H1 (cell line): ENCODE data around the gene RHOH. TPM values are rescaled to one million over a fixed set of nuclear protein-coding genes. Genes with fewer than 3 reads are reported as not detected.

Experiments
- CTCF ChIA-PET: fragments of 300-600 bp; sonication (Branson Sonifier 250); formaldehyde crosslinking; loops from one replicate; lab custom pipeline; 2021; ENCODE audit not compliant: partially characterized antibody; lab: Charles Lee
- POLR2A ChIA-PET: fragments of 300-600 bp; sonication (Branson Sonifier 250); formaldehyde crosslinking; loops from one replicate; lab custom pipeline; 2021; ENCODE audit warnings: inconsistent platforms; ENCODE audit not compliant: partially characterized antibody; lab: Charles Lee
- DNase-seq, 2 experiments: peaks; one replicate each; pipeline versions ENCODE4 v3.0.0 to v3.0.0-alpha.2; 2010 to 2022; ENCODE audit warnings: low spot score in 2 of 2, low read depth in 1 of 2, mixed read lengths in 1 of 2
- FAIRE-seq: peaks from 2 replicates; lab custom pipeline; 2011; peaks lifted over from hg19 to GRCh38; lab: Jason Lieb, UNC
- H2AFZ ChIP-seq: 2 replicates; pipeline ENCODE4 v1.8.1; 2012; ENCODE audit warnings: low read length, inconsistent platforms
- H2AK5ac ChIP-seq: 2 replicates; pipeline ENCODE4 v1.6.1; 2013; ENCODE audit warnings: low read depth, low read length
- H2BK120ac ChIP-seq: replicated peaks from 2 replicates; pipeline ENCODE3; 2013; ENCODE audit warnings: low read depth, low read length, inconsistent platforms
- H2BK12ac ChIP-seq: 2 replicates; pipeline ENCODE4 v1.6.1; 2013; ENCODE audit warnings: low read depth, low read length
- H2BK15ac ChIP-seq: 2 replicates; pipeline ENCODE4 v1.6.1; 2013; ENCODE audit warnings: low read length
- H2BK20ac ChIP-seq: 2 replicates; pipeline ENCODE4 v1.6.1; 2013; ENCODE audit warnings: low read length
- H2BK5ac ChIP-seq: 2 replicates; pipeline ENCODE4 v1.6.1; 2013; ENCODE audit warnings: low read depth, low read length
- H3K14ac ChIP-seq: 2 replicates; pipeline ENCODE4 v1.6.1; 2013; ENCODE audit warnings: inconsistent platforms; ENCODE audit not compliant: insufficient read length
- H3K18ac ChIP-seq: 2 replicates; pipeline ENCODE4 v1.6.1; 2013; ENCODE audit warnings: low read length; ENCODE audit errors: extremely low read depth
- H3K23ac ChIP-seq: 2 replicates; pipeline ENCODE4 v1.6.1; 2013; ENCODE audit warnings: inconsistent platforms; ENCODE audit not compliant: insufficient read length
- H3K23me2 ChIP-seq: 2 replicates; pipeline ENCODE4 v1.6.1; 2013; ENCODE audit warnings: low read depth, low read length
- H3K27ac ChIP-seq: 2 replicates; pipeline ENCODE4 v1.6.1; 2011; ENCODE audit warnings: low read depth, low read length, inconsistent platforms
- H3K27me3 ChIP-seq, 4 experiments: replicated peaks in 1 of 4; 1 replicate in 1 of 4; 2 replicates in 3 of 4; pipeline versions ENCODE4 v1.6.1 to v1.8.1; 2011 to 2013; ENCODE audit warnings: low read length in 3 of 4, mild to moderate bottlenecking in 3 of 4, inconsistent platforms in 2 of 4, mixed read lengths in 2 of 4, moderate library complexity in 1 of 4; ENCODE audit not compliant: control insufficient read depth in 3 of 4, insufficient read depth in 3 of 4; ENCODE audit errors: extremely low read depth in 1 of 4
- H3K36me3 ChIP-seq, 4 experiments: 2 replicates each; pipeline versions ENCODE4 v1.6.1 to v1.8.1; 2011 to 2013; ENCODE audit warnings: mild to moderate bottlenecking in 4 of 4, low read length in 3 of 4, moderate library complexity in 2 of 4, control low read depth in 1 of 4, inconsistent platforms in 1 of 4; ENCODE audit not compliant: insufficient read depth in 4 of 4, control insufficient read depth in 2 of 4
- H3K4ac ChIP-seq: replicated peaks from 2 replicates; pipeline ENCODE3; 2013; ENCODE audit warnings: low read length, low read depth, mixed read lengths, inconsistent platforms; ENCODE audit not compliant: insufficient read length
- H3K4me1 ChIP-seq, 4 experiments: replicated peaks in 1 of 4; 1 replicate in 1 of 4; 2 replicates in 3 of 4; pipeline versions ENCODE4 v1.6.1 to v1.8.1; 2011 to 2013; ENCODE audit warnings: low read length in 3 of 4, inconsistent platforms in 2 of 4, mixed read lengths in 1 of 4; ENCODE audit not compliant: insufficient read depth in 4 of 4, control insufficient read depth in 3 of 4
- H3K4me2 ChIP-seq, 2 experiments: 2 replicates each; pipeline versions ENCODE4 v1.6.1 to v1.8.1; 2011 to 2013; ENCODE audit warnings: low read depth in 2 of 2, low read length in 2 of 2, control low read depth in 1 of 2, inconsistent platforms in 1 of 2, mild to moderate bottlenecking in 1 of 2; ENCODE audit not compliant: insufficient read depth in 1 of 2
- H3K4me3 ChIP-seq, 4 experiments: fragments of 200-600, 300-600 bp in 1 of 4; sonication (generic), shearing (Covaris generic), sonication (Bioruptor Twin) in 1 of 4; 2 replicates each; pipeline versions ENCODE4 v1.5.1 to v1.8.1; 2011 to 2016; ENCODE audit warnings: low read length in 4 of 4, low read depth in 3 of 4, control low read depth in 2 of 4, inconsistent platforms in 2 of 4, mild to moderate bottlenecking in 2 of 4, mixed read lengths in 1 of 4, moderate library complexity in 1 of 4; ENCODE audit not compliant: insufficient read depth in 2 of 4; ENCODE audit errors: extremely low read depth in 1 of 4
- H3K56ac ChIP-seq: replicated peaks from 2 replicates; pipeline ENCODE3; 2013; ENCODE audit warnings: low read depth, mild to moderate bottlenecking, mixed read lengths, low read length, inconsistent platforms; ENCODE audit not compliant: insufficient read length
- H3K79me1 ChIP-seq: 2 replicates; pipeline ENCODE4 v1.6.1; 2013; ENCODE audit warnings: low read depth, low read length, control low read depth
- H3K79me2 ChIP-seq, 2 experiments: 2 replicates each; pipeline versions ENCODE4 v1.6.1 to v1.8.1; 2012 to 2013; ENCODE audit warnings: low read length in 2 of 2, mild to moderate bottlenecking in 2 of 2, inconsistent platforms in 1 of 2; ENCODE audit not compliant: insufficient read depth in 2 of 2, control insufficient read depth in 1 of 2
- H3K9ac ChIP-seq, 4 experiments: replicated peaks in 1 of 4; 1 replicate in 1 of 4; 2 replicates in 3 of 4; pipeline versions ENCODE4 v1.6.1 to v1.8.1; 2011 to 2013; ENCODE audit warnings: low read depth in 3 of 4, low read length in 3 of 4, control low read depth in 2 of 4, mild to moderate bottlenecking in 2 of 4, moderate library complexity in 2 of 4, inconsistent platforms in 1 of 4; ENCODE audit errors: extremely low read depth in 1 of 4
- H3K9me3 ChIP-seq, 2 experiments: 2 replicates each; pipeline versions ENCODE4 v1.6.1 to v1.8.1; 2012 to 2013; ENCODE audit warnings: mild to moderate bottlenecking in 2 of 2, moderate library complexity in 2 of 2, control low read depth in 1 of 2, inconsistent platforms in 1 of 2, low read depth in 1 of 2, low read length in 1 of 2, mixed read lengths in 1 of 2; ENCODE audit not compliant: insufficient read depth in 2 of 2
- H4K20me1 ChIP-seq, 2 experiments: replicated peaks in 1 of 2; 2 replicates each; pipeline versions ENCODE3 to v1.8.1; 2011 to 2013; ENCODE audit warnings: inconsistent platforms in 2 of 2, low read length in 2 of 2, mild to moderate bottlenecking in 1 of 2; ENCODE audit not compliant: insufficient read depth in 2 of 2, control insufficient read depth in 1 of 2
- H4K5ac ChIP-seq: 2 replicates; pipeline ENCODE4 v1.6.1; 2013; ENCODE audit warnings: low read length, low read depth, mixed read lengths, inconsistent platforms; ENCODE audit not compliant: insufficient read length
- H4K8ac ChIP-seq: 2 replicates; pipeline ENCODE4 v1.8.0; 2013; ENCODE audit warnings: mild to moderate bottlenecking, moderate library complexity, low read length, inconsistent platforms; ENCODE audit not compliant: insufficient read depth; ENCODE audit errors: extremely low read depth
- H4K91ac ChIP-seq: replicated peaks from 2 replicates; pipeline ENCODE3; 2013; ENCODE audit warnings: low read length, mixed read lengths, inconsistent platforms; ENCODE audit not compliant: insufficient read length
- CBX8 ChIP-seq: fragments of 300-800, 300-1000 bp; sonication (generic); IDR thresholded peaks from 2 replicates; pipeline ENCODE4 v1.7.1; 2016; ENCODE audit warnings: low read depth, low read length, borderline replicate concordance
- CEBPB ChIP-seq: IDR thresholded peaks from 2 replicates; pipeline ENCODE4 v1.6.1; 2012; ENCODE audit warnings: low read depth, low read length
- EGR1 ChIP-seq: IDR thresholded peaks from 2 replicates; pipeline ENCODE4 v1.6.1; 2011; ENCODE audit warnings: low read depth, low read length, borderline replicate concordance
- EZH2 ChIP-seq: fragments of 200-600 bp; sonication (generic); IDR thresholded peaks from 2 replicates; pipeline ENCODE4 v1.7.1; 2012; ENCODE audit warnings: low read depth, mild to moderate bottlenecking, moderate library complexity, low read length, inconsistent platforms; ENCODE audit not compliant: severe bottlenecking
- KDM1A ChIP-seq: fragments of 200-600, 300-600 bp; sonication (generic); IDR thresholded peaks from 2 replicates; pipeline ENCODE4 v1.7.1; 2016; ENCODE audit warnings: mild to moderate bottlenecking, low read length, borderline replicate concordance
- NANOG ChIP-seq: IDR thresholded peaks from 2 replicates; pipeline ENCODE4 v1.6.1; 2011; ENCODE audit warnings: low read length, low read depth, mild to moderate bottlenecking, inconsistent platforms; ENCODE audit not compliant: insufficient read depth, poor library complexity, severe bottlenecking
- RXRA ChIP-seq: IDR thresholded peaks from 2 replicates; pipeline ENCODE4 v1.6.1; 2011; ENCODE audit warnings: low read depth, mild to moderate bottlenecking, low read length, moderate library complexity; ENCODE audit not compliant: insufficient read depth
- SUZ12 ChIP-seq: fragments of 200-600 bp; sonication (generic); IDR thresholded peaks from 2 replicates; pipeline ENCODE4 v1.6.1; 2012; ENCODE audit warnings: mild to moderate bottlenecking, inconsistent platforms, low read length, moderate library complexity, mixed read lengths
- TCF12 ChIP-seq: IDR thresholded peaks from 2 replicates; pipeline ENCODE4 v1.6.1; 2011; ENCODE audit warnings: low read depth, mild to moderate bottlenecking, low read length
- YY1 ChIP-seq: IDR thresholded peaks from 2 replicates; pipeline ENCODE4 v1.6.1; 2011; ENCODE audit warnings: low read depth, mild to moderate bottlenecking, low read length
- WGBS, 2 experiments: shearing (Covaris generic) in 1 of 2; methylation state at CpG; one replicate each; pipeline versions ENCODE4 v1.1.6 to v1.1.7; 2013 to 2015; ENCODE audit warnings: low lambda C conversion rate in 2 of 2, mixed read lengths in 2 of 2, inconsistent platforms in 1 of 2, low coverage in 1 of 2, missing lambda C conversion rate in 1 of 2; ENCODE audit not compliant: insufficient replicate concordance in 2 of 2, insufficient coverage in 1 of 2, insufficient read length in 1 of 2; ENCODE audit errors: extremely low coverage in 1 of 2, missing lambda C conversion rate in 1 of 2; 5-methylcytosine and 5-hydroxymethylcytosine counted together
- polyA plus RNA-seq, 7 experiments: library from polyadenylated mRNA; depleted of rRNA in 3 of 7; stranded (reverse) in 5 of 7; unstranded in 2 of 7; fragments of >200 nt in 5 of 7; fragments of 200-250 nt in 2 of 7; gene quantifications; 1 replicate in 5 of 7; 2 replicates in 1 of 7; 4 replicates in 1 of 7; pipeline versions ENCODE4 v1.2.1 to v1.2.3, GENCODE V29; 2011 to 2013; ENCODE audit warnings: missing spikeins in 2 of 7, mixed read lengths in 2 of 7
- total RNA-seq: library from RNA; stranded (reverse); fragmentation: NEBNext Ultra II Directional; extraction: Animal tissue kit (Norgen Biotek cat#: 25700); gene quantifications from 2 replicates; pipeline ENCODE4 v1.2.1, GENCODE V29; 2021
- TF ChIP-seq, protein P1 (sequence below): IDR thresholded peaks from 2 replicates; pipeline ENCODE4 v1.6.1; 2012; ENCODE audit warnings: inconsistent platforms

RHOH gene
- total and polyA plus RNA-seq, 2 of the 8 experiments (the other 6 are each of a cell fraction or from before 2014, with no cell fraction given) = 5.9 to 6.9 TPM

DNA sequence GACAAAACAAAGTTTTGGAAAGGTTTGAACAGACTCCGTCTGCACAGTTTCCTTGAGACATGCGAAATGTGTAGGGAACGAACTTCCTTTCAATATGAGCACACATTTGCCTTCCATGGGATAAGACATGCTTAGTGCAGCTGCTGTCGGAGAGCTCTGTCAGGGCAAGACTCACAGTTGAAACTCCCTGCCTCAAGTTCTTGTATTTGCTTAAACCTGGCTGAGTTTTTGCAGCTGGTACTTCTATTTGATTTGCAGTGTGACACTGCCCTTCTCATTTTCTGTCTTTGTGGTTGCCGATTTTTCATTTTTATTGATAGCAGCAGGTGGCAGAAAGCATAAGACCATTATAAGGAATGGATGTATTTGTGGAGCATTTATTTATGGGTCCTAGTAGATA, 18.2 kb upstream of the RHOH start:
- Histone ChIP-seq H3K14ac (no peak overlapping the region), H3K9me3 (no peaks in the 10 kb centered on the region), H3K79me2 (no peaks in the 10 kb centered on the region), H2BK5ac (no peak overlapping the region), H3K23me2 (no peaks in the 10 kb centered on the region), H2BK12ac (no peak overlapping the region), H4K20me1 (no peaks in the 10 kb centered on the region), H3K4me3 (no peak overlapping the region), H3K4me1 (peaks cover 0 to 6% (median 2%) of the 10 kb centered on the region in 4 experiments; a peak in 2 of 7 replicates), H4K91ac (no peak overlapping the region), H3K36me3 (no peaks in the 10 kb centered on the region), H2BK120ac (no peak overlapping the region), H4K8ac (no peak overlapping the region), H3K56ac (no peak overlapping the region), H3K79me1 (no peaks in the 10 kb centered on the region), H2BK15ac (no peak overlapping the region), H2BK20ac (no peak overlapping the region), H3K18ac (no peak overlapping the region)
- DNase-seq (peak in 1 of 2 experiments; percentile 26), FAIRE-seq (no peak)
- POLR2A ChIA-PET = no interaction called here
- no peak for TF ChIP-seq NANOG
- no peak for TF ChIP-seq RXRA
- no peak for TF ChIP-seq EGR1
- no peak for TF ChIP-seq CEBPB
- no peak for TF ChIP-seq CBX8
- TF ChIP-seq EZH2 = no peak
- no peak for TF ChIP-seq TCF12
- TF ChIP-seq KDM1A = no peak
- TF ChIP-seq, protein P1, sequence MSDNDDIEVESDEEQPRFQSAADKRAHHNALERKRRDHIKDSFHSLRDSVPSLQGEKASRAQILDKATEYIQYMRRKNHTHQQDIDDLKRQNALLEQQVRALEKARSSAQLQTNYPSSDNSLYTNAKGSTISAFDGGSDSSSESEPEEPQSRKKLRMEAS = no peak
- no peak for TF ChIP-seq SUZ12
- TF ChIP-seq YY1 = no peak
- TF ChIP-seq, all 59 proteins: peak for 0
- Histone ChIP-seq H2AFZ (no peak overlapping the region), H3K27ac (no peak overlapping the region), H3K27me3 (no peaks in the 10 kb centered on the region), H3K9ac (no peak overlapping the region), H3K4ac (no peak overlapping the region), H3K4me2 (no peak overlapping the region), H2AK5ac (no peak overlapping the region), H3K23ac (no peak overlapping the region), H4K5ac (no peak overlapping the region)
- CTCF ChIA-PET = interaction anchor here (0.6 to 1.3 kb wide), 5 partner anchors 138 to 1121 kb away, joined by 3 read pairs; no protein-coding TSS in a partner anchor
- WGBS, 2 experiments = 85% methylated on average over 5 of the region's 5 CpGs; no CpG with 5 or more reads in 1 of the 2 experiments
